NCI-H2196 (cell line): ENCODE data around the gene DIABLO.
"Not testable (repeated sequence)": the region's sequence is repeated elsewhere in the genome, so short reads cannot be mapped to it uniquely, and the experiment has no call there.

Source experiments
- DNase-seq: peaks from one replicate; lab custom pipeline; 2025; ENCODE audit not compliant: unreplicated experiment; lab: John Stamatoyannopoulos, UW

The DIABLO gene

GRCh38 chr12:122215771-122216170 lies 10.1 kb downstream of the DIABLO start:
- DNase-seq, result no peak

DNA sequence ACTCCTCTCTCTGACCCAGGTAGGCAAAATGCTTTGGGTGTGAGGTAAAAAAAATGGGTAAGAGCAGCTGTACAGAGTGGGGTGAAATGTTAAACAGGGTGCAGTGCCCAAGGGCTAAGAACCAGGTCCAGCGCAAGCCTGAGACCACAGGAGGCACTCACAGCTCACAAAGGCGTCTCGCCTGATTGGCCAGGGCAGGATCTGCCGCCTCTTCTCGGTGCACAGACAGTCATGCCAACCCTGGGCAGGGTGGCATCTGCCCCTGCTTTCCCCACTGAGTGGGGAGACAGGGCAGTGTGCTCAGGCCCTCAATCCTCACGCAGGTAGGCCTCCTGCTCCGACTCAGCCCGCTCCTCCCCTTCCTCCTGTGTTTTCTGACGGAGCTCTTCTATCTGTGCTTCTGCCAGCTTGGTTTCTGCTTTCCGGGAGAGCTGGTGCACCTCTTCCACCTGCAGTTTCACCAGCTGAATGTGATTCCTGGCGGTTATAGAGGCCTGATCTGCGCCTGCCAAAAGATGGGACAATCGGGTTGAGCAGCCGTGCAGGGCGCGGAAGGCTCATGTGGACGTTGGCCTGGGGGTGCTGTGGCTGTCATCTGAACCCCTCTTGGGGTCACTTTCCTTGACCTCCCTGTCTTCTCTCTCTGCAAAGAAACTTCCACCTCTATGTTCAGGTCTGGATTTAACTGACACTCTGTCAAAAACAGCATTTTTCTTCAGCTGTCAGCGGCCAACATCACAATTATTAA lies 17.6 kb downstream of the DIABLO start:
- DNase-seq, result no peak

- no peak for DNase-seq
Measured at GRCh38 chr12:122207391-122207790, 18.5 kb downstream of the DIABLO start.

- DNase-seq, result no peak
Measured at GRCh38 chr12:122206976-122207375, 18.9 kb downstream of the DIABLO start.

DNA sequence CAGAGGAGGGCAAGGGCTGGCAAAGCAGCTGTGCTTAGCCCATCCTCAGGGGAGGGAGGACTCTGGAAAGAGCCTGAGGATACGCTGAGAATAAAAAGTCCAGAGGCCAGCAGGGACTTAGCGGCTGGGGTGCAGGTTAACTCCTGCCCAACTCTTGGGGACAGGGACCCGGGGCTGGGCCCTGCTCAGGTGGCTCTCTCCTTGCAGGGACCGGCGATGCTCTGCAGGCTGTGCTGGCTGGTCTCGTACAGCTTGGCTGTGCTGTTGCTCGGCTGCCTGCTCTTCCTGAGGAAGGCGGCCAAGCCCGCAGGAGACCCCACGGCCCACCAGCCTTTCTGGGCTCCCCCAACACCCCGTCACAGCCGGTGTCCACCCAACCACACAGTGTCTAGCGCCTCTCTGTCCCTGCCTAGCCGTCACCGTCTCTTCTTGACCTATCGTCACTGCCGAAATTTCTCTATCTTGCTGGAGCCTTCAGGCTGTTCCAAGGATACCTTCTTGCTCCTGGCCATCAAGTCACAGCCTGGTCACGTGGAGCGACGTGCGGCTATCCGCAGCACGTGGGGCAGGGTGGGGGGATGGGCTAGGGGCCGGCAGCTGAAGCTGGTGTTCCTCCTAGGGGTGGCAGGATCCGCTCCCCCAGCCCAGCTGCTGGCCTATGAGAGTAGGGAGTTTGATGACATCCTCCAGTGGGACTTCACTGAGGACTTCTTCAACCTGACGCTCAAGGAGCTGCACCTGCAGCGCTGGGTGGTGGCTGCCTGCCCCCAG lies 19.6 kb downstream of the DIABLO start:
- no peak for DNase-seq

DNA sequence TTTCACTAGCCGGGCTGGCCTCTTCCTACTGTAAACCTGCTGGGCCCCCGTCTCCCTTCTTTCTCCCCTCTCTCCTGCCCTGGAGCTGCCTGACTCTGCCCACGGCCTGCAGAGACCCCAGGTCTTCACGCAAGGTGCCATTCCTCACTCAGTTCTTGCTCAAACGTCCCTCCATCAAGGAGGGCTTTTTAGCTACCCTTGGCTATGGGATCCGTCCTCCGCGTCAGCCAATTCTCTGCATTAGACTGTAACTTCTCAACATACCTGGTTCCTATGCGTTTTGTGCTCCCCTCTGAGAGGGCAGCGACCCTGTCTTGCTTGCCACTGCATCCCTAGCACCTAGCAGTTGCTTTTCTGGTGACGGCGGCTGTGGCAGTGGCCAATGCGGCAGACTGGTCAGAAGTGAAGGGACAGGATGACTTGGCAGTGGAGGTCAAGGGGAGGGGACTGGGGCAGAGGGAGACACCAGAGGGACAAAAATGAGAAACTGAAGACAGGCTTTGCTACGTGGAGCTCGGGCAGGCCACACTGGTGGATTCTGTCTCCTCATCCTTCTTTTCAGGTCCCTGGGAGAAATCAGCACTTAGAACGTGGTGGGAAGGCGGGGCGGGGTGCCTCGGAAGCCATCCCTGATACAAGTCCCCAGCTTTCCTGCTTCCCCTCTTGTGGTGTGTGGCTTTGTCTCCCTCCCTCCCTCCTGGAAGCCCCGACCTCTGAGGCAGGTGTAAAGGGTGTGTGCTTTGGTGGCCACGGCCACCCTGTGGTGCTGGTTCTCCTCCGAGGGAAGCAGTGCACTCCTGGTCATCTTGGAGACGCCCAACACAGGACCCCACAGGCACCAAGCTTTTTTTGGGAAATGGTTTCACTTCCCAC lies 20.6 kb downstream of the DIABLO start:
- DNase-seq, result no peak

- no peak for DNase-seq
Measured at GRCh38 chr12:122204167-122205052, 21.4 kb downstream of the DIABLO start.

GRCh38 chr12:122203301-122204166 lies 22.3 kb downstream of the DIABLO start, which contains the start of gene B3GNT4:
TSS of gene B3GNT4 (plus strand) at chr12:122203709. CDS start at chr12:122204619, 910 bp downstream.
- DNase-seq, result peak; percentile 71

GRCh38 chr12:122202811-122203210 lies 23.0 kb downstream of the DIABLO start:
- DNase-seq, result not testable (repeated sequence)

- DNase-seq, result no peak
Measured at GRCh38 chr12:122202017-122202416, 23.8 kb downstream of the DIABLO start.

DNA sequence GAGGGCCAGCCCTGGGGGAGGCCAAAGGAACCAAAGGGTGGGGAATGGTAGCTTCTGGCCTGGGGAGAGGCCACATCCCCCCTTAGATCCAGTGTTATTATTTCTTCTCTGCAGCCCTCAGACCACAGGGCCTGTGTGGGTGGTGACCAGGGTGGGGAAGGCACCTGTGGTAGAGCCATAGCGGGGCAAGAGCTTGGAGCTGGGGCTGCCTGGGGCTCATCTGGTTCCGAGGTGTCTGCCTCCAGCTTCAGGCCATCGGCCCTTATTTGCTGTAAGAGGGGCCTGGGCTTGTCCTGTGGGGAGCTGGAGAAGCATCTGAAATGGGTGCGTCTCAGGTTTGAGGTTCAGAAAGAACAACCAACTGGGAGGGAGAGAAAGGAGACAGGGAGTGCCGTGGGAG lies 24.5 kb downstream of the DIABLO start:
- DNase-seq, result no peak

DNA sequence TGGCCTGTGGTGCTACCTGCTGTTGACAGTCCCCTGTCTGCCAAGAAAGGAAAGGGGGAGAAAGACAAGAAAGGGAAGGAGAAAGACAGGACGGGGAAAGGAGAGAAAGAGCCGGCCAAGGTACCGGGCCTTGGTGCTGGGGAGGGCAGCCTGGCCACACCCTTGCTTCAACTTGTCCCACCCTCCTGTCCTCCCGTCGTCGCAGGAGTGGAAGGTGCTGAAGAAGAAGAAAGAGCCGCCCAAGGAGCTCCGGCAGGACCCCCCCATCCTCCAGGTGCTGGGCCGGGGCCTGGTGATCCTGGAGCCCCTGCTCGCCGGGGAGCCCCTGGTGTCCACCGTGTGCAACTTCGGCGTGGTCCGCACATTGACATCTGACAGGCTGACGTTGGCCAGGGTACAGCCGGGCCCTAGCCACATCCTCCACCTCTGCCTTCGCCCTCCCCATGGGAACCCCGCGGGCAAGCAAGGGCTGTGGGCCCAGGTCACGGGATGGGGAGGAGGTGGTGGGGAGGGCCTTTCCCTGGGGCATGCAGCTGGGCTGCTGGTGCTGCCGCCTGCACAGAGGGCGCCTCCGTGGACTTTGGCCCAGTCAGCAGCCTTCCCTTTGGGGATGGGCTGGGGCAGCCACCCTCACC lies 25.2 kb downstream of the DIABLO start:
- no peak for DNase-seq

- DNase-seq, result no peak
Measured at GRCh38 chr12:122199484-122200355, 26.1 kb downstream of the DIABLO start.

DNA sequence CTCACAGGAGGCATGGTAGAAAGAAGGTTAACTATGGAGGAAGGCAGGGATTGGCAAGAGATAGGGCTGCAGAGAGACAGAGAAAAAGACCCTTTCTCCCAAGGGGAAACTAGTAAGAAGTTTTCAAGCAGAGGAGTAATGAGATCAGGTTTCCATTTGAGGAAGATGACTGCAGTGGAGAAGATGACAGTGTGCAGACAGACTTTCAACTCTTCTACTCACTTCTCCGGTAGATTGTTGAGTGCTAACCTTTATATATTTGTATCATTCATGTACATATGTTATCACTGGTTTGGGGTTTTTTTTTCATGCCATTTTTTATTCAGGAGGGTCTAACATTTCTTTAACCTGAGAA lies 28.3 kb downstream of the DIABLO start:
- DNase-seq, result no peak

DNA sequence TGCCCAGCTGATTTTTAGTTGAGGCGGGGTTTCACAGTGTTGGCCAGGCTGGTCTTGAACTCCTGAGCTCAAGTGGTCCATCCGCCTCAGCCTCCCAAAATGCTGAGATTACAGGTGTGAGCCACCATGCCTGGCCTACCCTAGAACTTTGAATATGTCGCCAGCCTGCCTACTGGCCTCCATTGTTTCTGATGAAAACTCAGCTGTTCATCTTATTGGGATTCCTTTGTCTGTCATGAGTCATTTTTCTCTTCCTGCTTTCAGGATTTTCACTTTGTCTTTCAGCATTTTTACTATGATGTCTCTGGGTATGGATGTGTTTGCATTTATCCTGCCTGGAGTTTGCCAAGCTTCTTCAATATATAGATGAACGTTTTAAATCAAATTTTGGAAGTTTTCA lies 30.4 kb downstream of the DIABLO start:
- DNase-seq, result no peak

- DNase-seq, result no peak
Measured at GRCh38 chr12:122194804-122195203, 31.0 kb downstream of the DIABLO start.

- no peak for DNase-seq
Measured at GRCh38 chr12:122192441-122192840, 33.4 kb downstream of the DIABLO start.
